Adrenal gland (tissue), 5 donors: ENCODE data around the gene DPYD.

Experiments
- POLR2A ChIP-seq, 2 donors: fragments of 450-650 bp; IDR thresholded peaks; one replicate each; pipeline ENCODE4 v1.6.1; 2017; ENCODE audit warnings: antibody characterized with exemption in 2 of 2, mild to moderate bottlenecking in 2 of 2, moderate library complexity in 1 of 2
- TF ChIP-seq, protein P1 (sequence below), 6 experiments: fragments of 450-650 bp in 4 of 6; fragments of 200-600 bp in 2 of 6; sonication (generic) in 1 of 6; IDR thresholded peaks; 1 replicate in 5 of 6; 2 replicates in 1 of 6; pipeline versions ENCODE4 v1.5.1 to v1.8.0; 2016 to 2021; ENCODE audit warnings: antibody characterized with exemption in 6 of 6, mild to moderate bottlenecking in 2 of 6, moderate library complexity in 1 of 6
- donor health status: DM: no; HTN: no; CAD: no.

DNA sequence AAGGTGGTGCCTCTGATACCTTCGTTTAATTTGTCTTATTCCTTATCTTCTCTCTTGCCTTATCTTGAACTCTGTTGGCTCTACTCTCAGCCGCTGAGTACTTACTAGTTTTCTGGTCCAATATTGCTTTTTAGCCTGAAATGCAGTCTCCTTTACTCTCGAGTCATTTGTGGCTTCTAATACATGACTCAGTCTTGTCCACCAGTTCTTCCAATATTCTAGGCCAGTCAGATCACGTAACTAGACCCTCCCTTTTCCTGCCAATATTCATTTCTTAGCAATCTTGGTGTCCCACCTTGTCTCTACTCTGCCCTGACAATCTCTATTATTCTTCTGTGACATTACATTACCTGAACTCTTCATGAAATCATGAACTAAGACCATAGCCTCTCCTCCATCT is 555.8 kb downstream of the DPYD start:
- TF ChIP-seq, protein P1, sequence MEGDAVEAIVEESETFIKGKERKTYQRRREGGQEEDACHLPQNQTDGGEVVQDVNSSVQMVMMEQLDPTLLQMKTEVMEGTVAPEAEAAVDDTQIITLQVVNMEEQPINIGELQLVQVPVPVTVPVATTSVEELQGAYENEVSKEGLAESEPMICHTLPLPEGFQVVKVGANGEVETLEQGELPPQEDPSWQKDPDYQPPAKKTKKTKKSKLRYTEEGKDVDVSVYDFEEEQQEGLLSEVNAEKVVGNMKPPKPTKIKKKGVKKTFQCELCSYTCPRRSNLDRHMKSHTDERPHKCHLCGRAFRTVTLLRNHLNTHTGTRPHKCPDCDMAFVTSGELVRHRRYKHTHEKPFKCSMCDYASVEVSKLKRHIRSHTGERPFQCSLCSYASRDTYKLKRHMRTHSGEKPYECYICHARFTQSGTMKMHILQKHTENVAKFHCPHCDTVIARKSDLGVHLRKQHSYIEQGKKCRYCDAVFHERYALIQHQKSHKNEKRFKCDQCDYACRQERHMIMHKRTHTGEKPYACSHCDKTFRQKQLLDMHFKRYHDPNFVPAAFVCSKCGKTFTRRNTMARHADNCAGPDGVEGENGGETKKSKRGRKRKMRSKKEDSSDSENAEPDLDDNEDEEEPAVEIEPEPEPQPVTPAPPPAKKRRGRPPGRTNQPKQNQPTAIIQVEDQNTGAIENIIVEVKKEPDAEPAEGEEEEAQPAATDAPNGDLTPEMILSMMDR (IDR thresholded peaks at IDR 0.05), result no peak
- no peak for TF ChIP-seq POLR2A (IDR thresholded peaks at IDR 0.05)
